GM21367 (cell line): Measurements from ENCODE around the gene NAGLU.

Source experiments
- ATAC-seq: cut with Tn5 transposase; IDR thresholded peaks from one replicate; pipeline ENCODE4 v1.9.1; 2021; ENCODE audit not compliant: unreplicated experiment

NAGLU gene

DNA sequence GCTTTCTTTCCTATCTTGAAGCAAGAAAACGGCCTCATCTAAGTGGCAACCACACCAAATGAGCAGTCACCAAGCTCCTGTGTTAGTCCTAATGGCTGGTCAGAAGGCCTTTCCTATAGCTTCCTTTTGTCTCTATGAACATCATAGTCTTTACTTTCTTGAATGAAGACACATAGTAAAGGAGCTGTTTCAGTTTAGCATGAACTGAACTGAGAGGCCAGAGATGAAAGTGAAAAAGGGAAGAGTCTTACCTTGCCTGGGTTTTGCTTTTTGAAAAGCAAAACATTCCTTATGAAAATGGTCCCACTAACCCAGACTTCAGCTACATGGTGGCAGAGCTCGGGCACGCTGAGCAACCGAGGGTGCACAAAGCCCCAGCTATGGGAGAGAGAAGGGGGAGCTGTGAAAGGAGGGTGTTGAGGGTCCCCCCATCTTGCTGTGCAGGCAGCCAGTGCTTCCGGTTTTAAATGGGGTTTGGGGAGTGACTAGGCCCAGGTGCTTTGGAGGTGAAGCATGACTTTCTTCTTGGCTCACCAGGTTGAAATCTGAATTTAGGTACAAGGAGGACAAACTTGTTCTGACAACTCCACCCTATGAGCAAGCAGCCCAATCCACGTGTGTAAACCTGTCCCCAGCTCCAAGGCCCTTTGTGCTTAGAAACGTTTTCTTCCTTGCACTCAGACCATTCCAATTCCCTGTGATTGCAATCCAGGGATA, 50.6 kb downstream of the NAGLU start:
- ATAC-seq: no peak

- ATAC-seq: no peak
Observed at GRCh38 chr17:42590886-42591285, 54.8 kb downstream of the NAGLU start.

- no peak for ATAC-seq
Observed at GRCh38 chr17:42591411-42591810, 55.4 kb downstream of the NAGLU start.
